Measurements from ENCODE around the gene SIRPD. TPM values are rescaled to one million over a fixed set of nuclear protein-coding genes. Genes with fewer than 3 reads are reported as not detected.

SIRPD gene
- total and polyA plus RNA-seq, 2 of the 8 experiments (the other 6 are each of a cell fraction or from before 2014, with no cell fraction given): not detected

DNA sequence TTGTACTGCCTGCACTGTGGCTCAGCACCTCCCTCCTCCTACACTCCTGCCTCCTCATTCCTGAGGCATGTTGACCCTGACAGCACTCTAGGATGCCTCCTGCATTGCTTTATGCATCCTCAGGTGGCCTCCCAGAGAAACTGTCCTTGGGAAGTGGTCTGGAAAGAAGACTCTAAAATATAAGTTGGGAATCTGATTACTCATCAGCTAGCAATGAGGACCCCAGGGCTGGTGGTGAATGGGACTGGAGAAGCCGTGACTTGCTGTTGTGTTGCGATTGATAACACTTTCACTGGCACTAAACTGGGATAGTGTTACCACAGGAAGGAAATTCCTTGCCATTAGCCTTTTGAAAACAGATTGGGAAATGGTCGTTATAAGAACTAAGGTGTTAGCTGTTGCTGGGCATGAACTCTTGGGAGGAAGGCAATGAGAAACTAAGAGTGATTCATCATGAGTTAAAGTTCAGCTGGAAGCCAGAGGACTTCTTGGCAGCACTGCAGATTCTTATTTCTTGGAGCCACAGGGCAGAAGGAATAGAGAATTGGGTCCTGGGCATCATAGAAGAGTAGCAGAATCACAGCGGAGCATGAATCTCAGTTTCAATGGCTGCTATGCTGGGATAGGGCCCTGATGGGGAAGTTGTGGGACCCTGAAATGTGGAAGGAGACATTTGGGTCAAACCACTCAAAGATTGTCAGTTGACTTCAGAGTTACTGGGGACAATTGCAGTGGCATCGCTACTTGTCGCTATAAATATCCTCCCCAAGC, 10.1 kb upstream of the SIRPD start:
- Histone ChIP-seq H3K23ac (ENCODE audit: insufficient read length) (no peak overlapping the region), H3K14ac (ENCODE audit: insufficient read length) (no peak overlapping the region), H3K36me3 (ENCODE audit: control insufficient read depth in 2 of 4, insufficient read depth in 4 of 4, low read length in 3 of 4) (no peaks in the 10 kb centered on the region), H3K4me2 (ENCODE audit: insufficient read depth in 1 of 2, low read depth in 2 of 2, low read length in 2 of 2) (no peak overlapping the region), H3K4me3 (ENCODE audit: extremely low read depth in 1 of 4, insufficient read depth in 2 of 4, low read depth in 3 of 4, low read length in 4 of 4) (no peak overlapping the region), H4K20me1 (replicated peaks in 1 of 2; ENCODE audit: control insufficient read depth in 1 of 2, insufficient read depth in 2 of 2, low read length in 2 of 2) (no peaks in the 10 kb centered on the region), H3K79me1 (ENCODE audit: low read depth, low read length) (no peaks in the 10 kb centered on the region), H3K9me3 (ENCODE audit: insufficient read depth in 2 of 2, low read depth in 1 of 2, low read length in 1 of 2) (no peaks in the 10 kb centered on the region), H3K79me2 (ENCODE audit: control insufficient read depth in 1 of 2, insufficient read depth in 2 of 2, low read length in 2 of 2) (no peaks in the 10 kb centered on the region), H3K56ac (replicated peaks; ENCODE audit: insufficient read length, low read depth, low read length) (no peak overlapping the region), H3K4ac (replicated peaks; ENCODE audit: insufficient read length, low read depth, low read length) (no peak overlapping the region), H3K18ac (ENCODE audit: extremely low read depth, low read length) (no peak overlapping the region), H2BK12ac (ENCODE audit: low read depth, low read length) (0 out of 2 replicates have a peak overlapping the region, but pooled peaks have one; percentile 60), H2BK5ac (ENCODE audit: low read depth, low read length) (no peak overlapping the region), H2AFZ (ENCODE audit: low read length) (no peak overlapping the region; the same call in 1 of the 2 replicates), H2BK120ac (replicated peaks; ENCODE audit: low read depth, low read length) (no peak overlapping the region), H2BK15ac (ENCODE audit: low read length) (no peak overlapping the region), H4K5ac (ENCODE audit: insufficient read length, low read depth, low read length) (no peak overlapping the region), H3K27ac (ENCODE audit: low read depth, low read length) (no peak overlapping the region), H3K27me3 (replicated peaks in 1 of 4; ENCODE audit: control insufficient read depth in 3 of 4, extremely low read depth in 1 of 4, insufficient read depth in 3 of 4, low read length in 3 of 4) (peaks cover 0 to 2% (median 0%) of the 10 kb centered on the region in 4 experiments; a peak in 1 of 7 replicates), H2AK5ac (ENCODE audit: low read depth, low read length) (no peak overlapping the region), H3K4me1 (replicated peaks in 1 of 4; ENCODE audit: control insufficient read depth in 3 of 4, insufficient read depth in 4 of 4, low read length in 3 of 4) (0 out of 7 replicates have a peak, but pooled peaks cover 0 to 3% (median 0%) of the 10 kb centered on the region in 4 experiments), H2BK20ac (ENCODE audit: low read length) (no peak overlapping the region), H4K91ac (replicated peaks; ENCODE audit: insufficient read length, low read length) (no peak overlapping the region), H4K8ac (ENCODE audit: extremely low read depth, insufficient read depth, low read length) (no peak overlapping the region), H3K9ac (replicated peaks in 1 of 4; ENCODE audit: extremely low read depth in 1 of 4, low read depth in 3 of 4, low read length in 3 of 4) (no peak overlapping the region), H3K23me2 (ENCODE audit: low read depth, low read length) (no peaks in the 10 kb centered on the region)
- CTCF ChIA-PET (ENCODE audit: partially characterized antibody): interaction anchor here (0.9 kb wide), 1 partner anchor 10 kb away, joined by 3 read pairs; no protein-coding TSS in a partner anchor
- peak in 1 of 2 experiments; percentile 10 for DNase-seq (ENCODE audit: low read depth in 1 of 2, low spot score in 2 of 2)
- no peak for FAIRE-seq
- POLR2A ChIA-PET (ENCODE audit: partially characterized antibody): interaction anchor here (0.7 kb wide), 1 partner anchor 405 kb away, joined by 3 read pairs; no protein-coding TSS in a partner anchor
- TF ChIP-seq CBX5 (IDR thresholded peaks at IDR 0.05; ENCODE audit: low read depth, low read length): no peak
- no peak for TF ChIP-seq SIN3A (conservative IDR thresholded peaks at IDR 0.05 in 1 of 2, IDR thresholded peaks at IDR 0.05 in 1 of 2; ENCODE audit: low read depth in 1 of 2, low read length in 2 of 2)
- TF ChIP-seq BCL11A (IDR thresholded peaks at IDR 0.05; ENCODE audit: low read depth in 2 of 2, low read length in 2 of 2): no peak
- 91% methylated on average over 6 of the region's 6 CpGs; no CpG with 5 or more reads in 1 of the 2 experiments for WGBS, 2 experiments (ENCODE audit: extremely low coverage in 1 of 2, insufficient coverage in 1 of 2, insufficient read length in 1 of 2, insufficient replicate concordance in 2 of 2, low coverage in 1 of 2, low lambda C conversion rate in 2 of 2, missing lambda C conversion rate in 1 of 2)

Data from H1 (cell line).